HepG2 (cell line): ENCODE measurements around the gene SMC1B. TPM values are rescaled to one million over a fixed set of nuclear protein-coding genes. Genes with fewer than 3 reads are reported as not detected.

Source experiments
- CBX2 ChIP-seq, 2 experiments: fragments of 200-600 bp in 1 of 2; sonication (generic); formaldehyde crosslinking in 1 of 2; IDR thresholded peaks; 2 replicates each; pipeline versions ENCODE4 v1.7.0 to v1.8.1; 2018 to 2022; ENCODE audit warnings: low read depth in 2 of 2, low read length in 1 of 2, mild to moderate bottlenecking in 1 of 2, missing genetic modification reagents in 1 of 2
- EED ChIP-seq: sonication (generic); formaldehyde crosslinking; IDR thresholded peaks from 2 replicates; pipeline ENCODE4 v1.5.0; 2020; ENCODE audit warnings: mild to moderate bottlenecking, missing genetic modification reagents
- HNF1B ChIP-seq: sonication (generic); formaldehyde crosslinking; IDR thresholded peaks from 2 replicates; pipeline ENCODE4 v1.5.1; 2020; ENCODE audit warnings: mild to moderate bottlenecking, moderate library complexity, missing genetic modification reagents
- MAZ ChIP-seq, 2 experiments: sonication (generic) in 1 of 2; formaldehyde crosslinking in 1 of 2; IDR thresholded peaks; 2 replicates each; pipeline versions ENCODE4 v1.5.0 to v1.6.1; 2012 to 2020; ENCODE audit warnings: low read depth in 2 of 2, mild to moderate bottlenecking in 2 of 2, borderline replicate concordance in 1 of 2, improper control_type of control experiment in 1 of 2, low read length in 1 of 2, missing genetic modification reagents in 1 of 2, moderate library complexity in 1 of 2
- NCOA1 ChIP-seq: sonication (generic); formaldehyde crosslinking; IDR thresholded peaks from 2 replicates; pipeline ENCODE4 v1.9.0; 2021; ENCODE audit warnings: missing genetic modification reagents
- NFIB ChIP-seq: sonication (generic); formaldehyde crosslinking; IDR thresholded peaks from 2 replicates; pipeline ENCODE4 v1.9.0; 2021; ENCODE audit warnings: missing genetic modification reagents, mild to moderate bottlenecking, borderline replicate concordance
- RNF2 ChIP-seq: fragments of 450-650 bp; conservative IDR thresholded peaks from 2 replicates; pipeline ENCODE4 v1.6.1; 2016; ENCODE audit warnings: low read depth
- SIX1 ChIP-seq: sonication (generic); formaldehyde crosslinking; IDR thresholded peaks from 2 replicates; pipeline ENCODE4 v1.4.0; 2020; ENCODE audit warnings: missing genetic modification reagents, borderline replicate concordance
- STAT6 ChIP-seq: sonication (generic); formaldehyde crosslinking; IDR thresholded peaks from 2 replicates; pipeline ENCODE4 v1.4.0; 2020; ENCODE audit warnings: missing genetic modification reagents, mild to moderate bottlenecking, borderline replicate concordance
- TMF1 ChIP-seq: sonication (generic); formaldehyde crosslinking; IDR thresholded peaks from 2 replicates; pipeline ENCODE4 v1.8.1; 2022; ENCODE audit warnings: low read depth, missing genetic modification reagents
- ZBTB42 ChIP-seq: sonication (generic); formaldehyde crosslinking; IDR thresholded peaks from 2 replicates; pipeline ENCODE4 v1.5.0; 2020; ENCODE audit warnings: mild to moderate bottlenecking, missing genetic modification reagents
- ZEB1 ChIP-seq: IDR thresholded peaks from 2 replicates; pipeline ENCODE4 v1.6.1; 2012; ENCODE audit warnings: mild to moderate bottlenecking, low read depth, inconsistent platforms; ENCODE audit not compliant: insufficient replicate concordance
- ZNF274 ChIP-seq: sonication (generic); formaldehyde crosslinking; IDR thresholded peaks from 2 replicates; pipeline ENCODE4 v1.5.1; 2020; ENCODE audit warnings: mild to moderate bottlenecking, missing genetic modification reagents
- ZNF432 ChIP-seq: sonication (generic); formaldehyde crosslinking; IDR thresholded peaks from 2 replicates; pipeline ENCODE4 v1.5.0; 2020; ENCODE audit warnings: missing genetic modification reagents, mild to moderate bottlenecking, borderline replicate concordance
- ZNF678 ChIP-seq: sonication (generic); formaldehyde crosslinking; IDR thresholded peaks from 2 replicates; pipeline ENCODE4 v1.4.0; 2020; ENCODE audit warnings: mild to moderate bottlenecking, missing genetic modification reagents
- ZNF841 ChIP-seq: sonication (generic); formaldehyde crosslinking; IDR thresholded peaks from 2 replicates; pipeline ENCODE4 v1.8.1; 2023; ENCODE audit warnings: missing genetic modification reagents, borderline replicate concordance
- ZSCAN25 ChIP-seq: sonication (generic); formaldehyde crosslinking; IDR thresholded peaks from 2 replicates; pipeline ENCODE4 v1.8.0; 2022; ENCODE audit warnings: mild to moderate bottlenecking, missing genetic modification reagents
- polyA plus RNA-seq, 8 experiments: library from polyadenylated mRNA; depleted of rRNA in 3 of 8; stranded (reverse) in 7 of 8; unstranded in 1 of 8; fragments of >200 nt; fragmentation: Illumina TruSeq in 4 of 8; extraction: Trizol in 4 of 8; gene quantifications; 2 replicates each; pipeline versions ENCODE4 v1.2.1 to v1.2.3, GENCODE V29; 2011 to 2016; ENCODE audit warnings: low read depth in 4 of 8, missing spikeins in 1 of 8, mixed read lengths in 1 of 8; ENCODE audit not compliant: insufficient read depth in 1 of 8
- total RNA-seq, 5 experiments: library from RNA; depleted of rRNA; stranded (reverse); fragments of >200 nt; fragmentation: Illumina TruSeq; extraction: Trizol; gene quantifications; 2 replicates each; pipeline ENCODE4 v1.2.3, GENCODE V29; 2016; ENCODE audit warnings: low read depth in 1 of 5
- TF ChIP-seq, protein P1 (sequence below): IDR thresholded peaks from 2 replicates; pipeline ENCODE4 v1.6.1; 2016; ENCODE audit warnings: missing compliant biosample characterization, missing genetic modification reagents, borderline replicate concordance
- TF ChIP-seq, protein P2 (sequence below): sonication (generic); IDR thresholded peaks from 2 replicates; pipeline ENCODE4 v1.6.1; 2016; ENCODE audit warnings: low read depth, borderline replicate concordance

Gene SMC1B
- total and polyA plus RNA-seq, 2 of the 13 experiments (the other 11 are each of a cell fraction or from before 2014, with no cell fraction given): not detected

GRCh38 chr22:45309422-45310227, 103.8 kb downstream of the SMC1B start, which contains the start of gene FAM118A (continued):
- TF ChIP-seq STAT6: no peak
- TF ChIP-seq MAZ (IDR thresholded peaks at IDR 0.05; ENCODE audit: borderline replicate concordance, low read depth, low read length): peak; percentile 80
- TF ChIP-seq MAZ (CRISPR knock-in tag; IDR thresholded peaks at IDR 0.05; ENCODE audit: low read depth): peak; percentile 92
- TF ChIP-seq ZNF432 (CRISPR knock-in tag): no peak
- TF ChIP-seq EED (CRISPR knock-in tag): no peak; the same call in 1 of the 2 replicates
- peak; percentile 30 for TF ChIP-seq ZEB1
- no peak for TF ChIP-seq SIX1
- TF ChIP-seq TMF1: no peak; the same call in 1 of the 2 replicates
- no peak; the same call in 1 of the 2 replicates for TF ChIP-seq ZNF274
- TF ChIP-seq, protein P1, sequence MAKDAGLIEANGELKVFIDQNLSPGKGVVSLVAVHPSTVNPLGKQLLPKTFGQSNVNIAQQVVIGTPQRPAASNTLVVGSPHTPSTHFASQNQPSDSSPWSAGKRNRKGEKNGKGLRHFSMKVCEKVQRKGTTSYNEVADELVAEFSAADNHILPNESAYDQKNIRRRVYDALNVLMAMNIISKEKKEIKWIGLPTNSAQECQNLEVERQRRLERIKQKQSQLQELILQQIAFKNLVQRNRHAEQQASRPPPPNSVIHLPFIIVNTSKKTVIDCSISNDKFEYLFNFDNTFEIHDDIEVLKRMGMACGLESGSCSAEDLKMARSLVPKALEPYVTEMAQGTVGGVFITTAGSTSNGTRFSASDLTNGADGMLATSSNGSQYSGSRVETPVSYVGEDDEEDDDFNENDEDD (CRISPR knock-in tag): peak; percentile 56; the same call in 1 of the 2 replicates
- no peak for TF ChIP-seq ZSCAN25 (CRISPR knock-in tag)
- no peak for TF ChIP-seq CBX2 (IDR thresholded peaks at IDR 0.05; ENCODE audit: low read depth, low read length)
- no peak for TF ChIP-seq CBX2 (CRISPR knock-in tag; IDR thresholded peaks at IDR 0.05; ENCODE audit: low read depth)
- TF ChIP-seq ZNF841 (CRISPR knock-in tag): peak; percentile 81; the same call in 1 of the 2 replicates
- TF ChIP-seq, protein P2, sequence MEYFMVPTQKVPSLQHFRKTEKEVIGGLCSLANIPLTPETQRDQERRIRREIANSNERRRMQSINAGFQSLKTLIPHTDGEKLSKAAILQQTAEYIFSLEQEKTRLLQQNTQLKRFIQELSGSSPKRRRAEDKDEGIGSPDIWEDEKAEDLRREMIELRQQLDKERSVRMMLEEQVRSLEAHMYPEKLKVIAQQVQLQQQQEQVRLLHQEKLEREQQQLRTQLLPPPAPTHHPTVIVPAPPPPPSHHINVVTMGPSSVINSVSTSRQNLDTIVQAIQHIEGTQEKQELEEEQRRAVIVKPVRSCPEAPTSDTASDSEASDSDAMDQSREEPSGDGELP: no peak
- no peak for TF ChIP-seq ZBTB42 (CRISPR knock-in tag)
- TF ChIP-seq NFIB: no peak
- TF ChIP-seq HNF1B (CRISPR knock-in tag): peak; percentile 37; the same call in 1 of the 2 replicates
- TF ChIP-seq NCOA1 (CRISPR knock-in tag): no peak
- TF ChIP-seq RNF2: no peak
- no peak for TF ChIP-seq ZNF678 (CRISPR knock-in tag)
